Bronchial epithelial cell (primary cell): Measurements from ENCODE around the gene CLEC18C. TPM values are rescaled to one million over a fixed set of nuclear protein-coding genes. Genes with fewer than 3 reads are reported as not detected.
"Not testable (repeated sequence)": the region's sequence is repeated elsewhere in the genome, so short reads cannot be mapped to it uniquely, and the experiment has no call there.

Experiments used
- DNase-seq: peaks from one replicate; pipeline ENCODE4 v3.0.0-alpha.2; 2010; ENCODE audit warnings: low read depth
- FAIRE-seq: peaks from 2 replicates; lab custom pipeline; 2011; peaks lifted over from hg19 to GRCh38; lab: Jason Lieb, UNC
- H3K27me3 ChIP-seq: 2 replicates; pipeline ENCODE4 v1.5.1; 2011; ENCODE audit warnings: low read length; ENCODE audit not compliant: control insufficient read depth, insufficient read depth
- H3K36me3 ChIP-seq: 2 replicates; pipeline ENCODE4 v1.5.1; 2011; ENCODE audit warnings: low read length; ENCODE audit not compliant: control insufficient read depth, insufficient read depth
- H3K4me3 ChIP-seq: 2 replicates; pipeline ENCODE4 v1.5.1; 2011; ENCODE audit warnings: mild to moderate bottlenecking, low read depth, low read length, control low read depth
- total RNA-seq: library from RNA; depleted of rRNA; stranded (reverse); fragments of >200 nt; gene quantifications from 2 replicates; pipeline ENCODE4 v1.2.1, GENCODE V29; 2014

The CLEC18C gene
- total RNA-seq, 1 donor from 2014 or later, result not detected

- not testable (repeated sequence) for H3K4me3 ChIP-seq, H3K36me3 ChIP-seq, FAIRE-seq, DNase-seq, H3K27me3 ChIP-seq
Measured at GRCh38 chr16:70196683-70197300, 23.2 kb downstream of the CLEC18C start.

GRCh38 chr16:70197611-70198010 is 24.0 kb downstream of the CLEC18C start:
- not testable (repeated sequence) for H3K4me3 ChIP-seq, FAIRE-seq, H3K27me3 ChIP-seq, H3K36me3 ChIP-seq, DNase-seq

GRCh38 chr16:70198230-70198629 is 24.6 kb downstream of the CLEC18C start:
- FAIRE-seq, H3K27me3 ChIP-seq, DNase-seq, H3K4me3 ChIP-seq, H3K36me3 ChIP-seq: not testable (repeated sequence)

- not testable (repeated sequence) for DNase-seq, H3K27me3 ChIP-seq, H3K4me3 ChIP-seq, H3K36me3 ChIP-seq, FAIRE-seq
Measured at GRCh38 chr16:70198666-70199065, 25.1 kb downstream of the CLEC18C start.

- H3K4me3 ChIP-seq, FAIRE-seq, H3K27me3 ChIP-seq, DNase-seq, H3K36me3 ChIP-seq: not testable (repeated sequence)
Measured at GRCh38 chr16:70199170-70199569, 25.6 kb downstream of the CLEC18C start.

- not testable (repeated sequence) for FAIRE-seq, H3K27me3 ChIP-seq, H3K36me3 ChIP-seq, DNase-seq, H3K4me3 ChIP-seq
Measured at GRCh38 chr16:70200063-70200462, 26.5 kb downstream of the CLEC18C start.

- not testable (repeated sequence) for H3K36me3 ChIP-seq, H3K27me3 ChIP-seq, FAIRE-seq, H3K4me3 ChIP-seq
- DNase-seq, result peak; percentile 16
Measured at GRCh38 chr16:70203508-70203907, 29.9 kb downstream of the CLEC18C start.

- not testable (repeated sequence) for H3K27me3 ChIP-seq, DNase-seq, FAIRE-seq, H3K4me3 ChIP-seq, H3K36me3 ChIP-seq
Measured at GRCh38 chr16:70204010-70204409, 30.4 kb downstream of the CLEC18C start.

GRCh38 chr16:70204668-70205405 is 31.2 kb downstream of the CLEC18C start:
- FAIRE-seq, H3K27me3 ChIP-seq, H3K4me3 ChIP-seq, H3K36me3 ChIP-seq, DNase-seq: not testable (repeated sequence)

- not testable (repeated sequence) for FAIRE-seq, H3K36me3 ChIP-seq, DNase-seq, H3K27me3 ChIP-seq, H3K4me3 ChIP-seq
Measured at GRCh38 chr16:70206382-70206781, 32.8 kb downstream of the CLEC18C start.

GRCh38 chr16:70218586-70218985 is 45.0 kb downstream of the CLEC18C start:
- H3K36me3 ChIP-seq, FAIRE-seq, H3K27me3 ChIP-seq, H3K4me3 ChIP-seq: not testable (repeated sequence)
- peak; percentile 62 for DNase-seq

GRCh38 chr16:70222574-70222973 is 49.0 kb downstream of the CLEC18C start:
- not testable (repeated sequence) for H3K27me3 ChIP-seq, H3K4me3 ChIP-seq, FAIRE-seq, H3K36me3 ChIP-seq
- DNase-seq, result peak; percentile 2

- not testable (repeated sequence) for FAIRE-seq, H3K4me3 ChIP-seq, DNase-seq, H3K36me3 ChIP-seq, H3K27me3 ChIP-seq
Measured at GRCh38 chr16:70223216-70223615, 49.6 kb downstream of the CLEC18C start.

GRCh38 chr16:70223971-70224513 is 50.5 kb downstream of the CLEC18C start:
- not testable (repeated sequence) for H3K36me3 ChIP-seq, DNase-seq, H3K4me3 ChIP-seq, FAIRE-seq, H3K27me3 ChIP-seq
